HEK293 (cell line): Measurements from ENCODE around the gene UST.

ENCODE experiments used
- CTCF ChIA-PET: fragments of 350-600 bp; formaldehyde crosslinking; extraction: SDS; loops from one replicate; lab custom pipeline; 2021; ENCODE audit warnings: antibody characterized with exemption; lab: Yijun Ruan, JAX
- POLR2A ChIA-PET: fragments of 300-600 bp; formaldehyde crosslinking; extraction: SDS; loops from one replicate; lab custom pipeline; 2020; ENCODE audit warnings: antibody characterized with exemption, inconsistent platforms; lab: Yijun Ruan, JAX
- H3K27ac ChIP-seq: fragments of 200-500 bp; sonication (Bioruptor generic); 2 replicates; pipeline ENCODE4 v1.5.1; 2014; ENCODE audit warnings: low read depth, low read length, control low read depth, inconsistent platforms; ENCODE audit errors: extremely low read depth
- H3K36me3 ChIP-seq, 2 experiments: fragments of 200-500 bp in 1 of 2; sonication (Bioruptor generic) in 1 of 2; 1 replicate in 1 of 2; 2 replicates in 1 of 2; pipeline ENCODE4 v1.5.1; 2014 to 2017; ENCODE audit warnings: inconsistent platforms in 2 of 2, low read length in 2 of 2; ENCODE audit not compliant: control insufficient read depth in 2 of 2, insufficient read depth in 1 of 2
- H3K4me1 ChIP-seq: fragments of 200-500 bp; sonication (Bioruptor generic); 2 replicates; pipeline ENCODE4 v1.5.1; 2014; ENCODE audit warnings: mild to moderate bottlenecking, low read length, inconsistent platforms; ENCODE audit not compliant: control insufficient read depth, insufficient read depth
- H3K4me3 ChIP-seq: 2 replicates; pipeline ENCODE4 v1.5.1; 2011; ENCODE audit warnings: low read depth, mild to moderate bottlenecking, control low read depth, low read length, moderate library complexity
- H3K9me3 ChIP-seq: fragments of 200-500 bp; sonication (Bioruptor generic); 2 replicates; pipeline ENCODE4 v1.5.1; 2014; ENCODE audit warnings: low read depth, low read length, inconsistent platforms; ENCODE audit not compliant: control insufficient read depth, insufficient read depth
- EGR2 ChIP-seq: fragments of 450-650 bp; formaldehyde crosslinking; IDR thresholded peaks from 2 replicates; pipeline ENCODE4 v1.5.1; 2016; ENCODE audit warnings: low read depth, missing biosample characterization, missing genetic modification characterization
- FEZF1 ChIP-seq: fragments of 450-650 bp; formaldehyde crosslinking; IDR thresholded peaks from 2 replicates; pipeline ENCODE4 v1.5.1; 2016; ENCODE audit warnings: missing biosample characterization, missing genetic modification characterization
- GLIS1 ChIP-seq: fragments of 450-650 bp; formaldehyde crosslinking; IDR thresholded peaks from 2 replicates; pipeline ENCODE4 v1.5.1; 2016; ENCODE audit warnings: missing biosample characterization, missing genetic modification characterization
- REPIN1 ChIP-seq: fragments of 450-650 bp; formaldehyde crosslinking; IDR thresholded peaks from 2 replicates; pipeline ENCODE4 v1.5.1; 2017; ENCODE audit warnings: missing biosample characterization, missing genetic modification characterization, low read depth
- ZBTB17 ChIP-seq: fragments of 450-650 bp; formaldehyde crosslinking; IDR thresholded peaks from 2 replicates; pipeline ENCODE4 v1.5.1; 2016; ENCODE audit warnings: missing biosample characterization, missing genetic modification characterization
- ZBTB20 ChIP-seq: fragments of 450-650 bp; formaldehyde crosslinking; IDR thresholded peaks from 2 replicates; pipeline ENCODE4 v1.5.1; 2016; ENCODE audit warnings: missing biosample characterization, missing genetic modification characterization
- ZFHX2 ChIP-seq: fragments of 450-650 bp; formaldehyde crosslinking; conservative IDR thresholded peaks from 2 replicates; pipeline ENCODE4 v1.5.1; 2016; ENCODE audit warnings: missing biosample characterization, missing genetic modification characterization
- ZFP37 ChIP-seq: fragments of 450-650 bp; formaldehyde crosslinking; IDR thresholded peaks from 2 replicates; pipeline ENCODE4 v1.5.1; 2016; ENCODE audit warnings: missing biosample characterization, missing genetic modification characterization
- ZIC2 ChIP-seq: fragments of 450-650 bp; formaldehyde crosslinking; IDR thresholded peaks from 2 replicates; pipeline ENCODE4 v1.5.1; 2016; ENCODE audit warnings: missing biosample characterization, missing genetic modification characterization
- ZNF132 ChIP-seq: fragments of 450-650 bp; formaldehyde crosslinking; IDR thresholded peaks from 2 replicates; pipeline ENCODE4 v1.5.1; 2017; ENCODE audit warnings: missing biosample characterization, missing genetic modification characterization, borderline replicate concordance
- ZNF248 ChIP-seq: fragments of 450-650 bp; formaldehyde crosslinking; IDR thresholded peaks from 2 replicates; pipeline ENCODE4 v1.5.1; 2017; ENCODE audit warnings: missing biosample characterization, missing genetic modification characterization
- ZNF341 ChIP-seq: fragments of 450-650 bp; formaldehyde crosslinking; IDR thresholded peaks from 2 replicates; pipeline ENCODE4; 2016; ENCODE audit warnings: low read depth, missing biosample characterization, missing genetic modification characterization
- ZNF510 ChIP-seq: fragments of 450-650 bp; formaldehyde crosslinking; IDR thresholded peaks from 2 replicates; pipeline ENCODE4 v1.5.1; 2018; ENCODE audit warnings: mild to moderate bottlenecking, missing genetic modification characterization, missing biosample characterization; ENCODE audit not compliant: insufficient replicate concordance
- ZNF560 ChIP-seq: fragments of 450-650 bp; formaldehyde crosslinking; IDR thresholded peaks from 2 replicates; pipeline ENCODE4 v1.5.1; 2017; ENCODE audit warnings: missing biosample characterization, missing genetic modification characterization, borderline replicate concordance
- TF ChIP-seq, protein P1 (sequence below): fragments of 450-650 bp; formaldehyde crosslinking; IDR thresholded peaks from 2 replicates; pipeline ENCODE4 v1.5.1; 2016; ENCODE audit warnings: missing biosample characterization, missing genetic modification characterization
- TF ChIP-seq, protein P2 (sequence below): fragments of 450-650 bp; formaldehyde crosslinking; IDR thresholded peaks from 2 replicates; pipeline ENCODE4 v1.5.1; 2016; ENCODE audit warnings: missing biosample characterization, missing genetic modification characterization
- TF ChIP-seq, protein P3 (sequence below): fragments of 450-650 bp; formaldehyde crosslinking; IDR thresholded peaks from 2 replicates; pipeline ENCODE4 v1.5.1; 2017; ENCODE audit warnings: missing biosample characterization, missing genetic modification characterization
- TF ChIP-seq, protein P4 (sequence below): fragments of 450-650 bp; formaldehyde crosslinking; IDR thresholded peaks from 2 replicates; pipeline ENCODE4 v1.5.1; 2016; ENCODE audit warnings: missing biosample characterization, missing genetic modification characterization, low read depth

Gene UST

DNA sequence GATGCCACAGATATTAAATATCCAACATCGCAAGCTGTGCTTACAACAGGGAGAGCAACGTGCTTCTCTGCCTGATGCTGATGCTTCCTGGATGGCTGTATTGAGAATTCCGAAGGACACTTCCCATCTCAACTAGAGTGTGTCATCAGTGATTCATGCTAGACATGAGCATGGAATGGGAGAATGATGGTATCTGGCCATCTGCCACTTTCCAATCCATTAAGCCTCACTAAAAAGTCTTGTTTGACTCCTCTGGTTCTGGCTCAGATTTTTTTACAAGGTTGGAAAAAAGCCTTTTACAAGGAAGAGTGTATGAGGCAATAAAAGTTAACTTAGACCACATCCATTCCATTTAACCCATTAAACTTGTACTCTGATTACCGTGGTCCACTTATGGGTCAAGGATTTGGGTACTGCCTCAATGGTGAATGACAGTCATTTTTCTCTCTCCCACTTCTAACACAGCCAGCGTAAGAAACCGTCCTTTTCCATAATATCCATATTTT is 265.3 kb downstream of the UST start (continued):
- TF ChIP-seq ZNF248 (tag by site-specific recombination) (no peak), ZFP37 (tag by site-specific recombination) (peak; percentile 68)

DNA sequence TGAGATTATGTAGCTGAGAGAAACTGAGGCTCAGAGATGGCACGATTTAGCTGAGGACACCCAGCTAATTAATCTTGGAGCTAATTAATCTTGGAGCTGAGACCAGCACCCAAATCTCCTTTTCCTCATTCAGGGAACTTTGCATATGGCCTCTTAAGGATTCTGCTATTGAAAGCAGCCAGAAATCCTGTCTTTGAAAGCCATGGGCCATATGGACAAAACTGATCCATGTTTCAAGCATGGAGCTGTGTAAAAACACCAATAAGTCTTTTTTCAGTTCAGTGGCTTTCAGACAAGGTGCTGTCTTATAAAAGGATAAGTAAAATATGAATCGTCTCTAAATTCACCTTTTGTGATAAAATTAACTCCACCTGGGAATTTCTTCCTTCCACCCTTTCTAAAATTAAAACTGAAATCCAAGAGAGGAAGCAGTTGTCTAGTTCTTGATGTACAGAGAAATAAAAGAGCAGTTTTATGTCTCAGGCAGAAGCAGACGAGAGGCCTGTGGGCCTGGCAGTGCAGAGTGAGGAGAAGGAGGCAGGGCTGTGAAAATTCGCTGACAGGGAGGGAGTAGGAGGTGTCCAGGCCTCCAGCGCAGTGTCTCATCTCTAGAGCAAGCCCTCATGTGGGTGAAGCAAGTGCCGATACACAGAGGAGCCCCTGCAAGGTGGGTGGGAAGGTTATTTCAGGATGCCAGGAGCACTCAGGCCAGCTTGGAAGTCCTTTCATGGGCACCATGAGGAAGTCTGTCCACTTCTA is 266.9 kb downstream of the UST start:
- Histone ChIP-seq H3K27ac (no peak overlapping the region), H3K4me3 (no peak overlapping the region), H3K4me1 (no peaks in the 10 kb centered on the region), H3K9me3 (no peaks in the 10 kb centered on the region), H3K36me3 (no peaks in the 10 kb centered on the region)
- POLR2A ChIA-PET, result no interaction called here
- CTCF ChIA-PET, result interaction anchor here (0.7 to 2.0 kb wide), 5 partner anchors 9 to 436 kb away, joined by 3 to 9 read pairs (median 4); no protein-coding TSS in a partner anchor
- TF ChIP-seq EGR2 (tag by site-specific recombination) (peak; percentile 72), FEZF1 (tag by site-specific recombination) (peak; percentile 67), ZFHX2 (tag by site-specific recombination) (peak; percentile 80), ZBTB17 (tag by site-specific recombination) (peak; percentile 50; the same call in 1 of the 2 replicates), REPIN1 (tag by site-specific recombination) (no peak)
- TF ChIP-seq, protein P1, sequence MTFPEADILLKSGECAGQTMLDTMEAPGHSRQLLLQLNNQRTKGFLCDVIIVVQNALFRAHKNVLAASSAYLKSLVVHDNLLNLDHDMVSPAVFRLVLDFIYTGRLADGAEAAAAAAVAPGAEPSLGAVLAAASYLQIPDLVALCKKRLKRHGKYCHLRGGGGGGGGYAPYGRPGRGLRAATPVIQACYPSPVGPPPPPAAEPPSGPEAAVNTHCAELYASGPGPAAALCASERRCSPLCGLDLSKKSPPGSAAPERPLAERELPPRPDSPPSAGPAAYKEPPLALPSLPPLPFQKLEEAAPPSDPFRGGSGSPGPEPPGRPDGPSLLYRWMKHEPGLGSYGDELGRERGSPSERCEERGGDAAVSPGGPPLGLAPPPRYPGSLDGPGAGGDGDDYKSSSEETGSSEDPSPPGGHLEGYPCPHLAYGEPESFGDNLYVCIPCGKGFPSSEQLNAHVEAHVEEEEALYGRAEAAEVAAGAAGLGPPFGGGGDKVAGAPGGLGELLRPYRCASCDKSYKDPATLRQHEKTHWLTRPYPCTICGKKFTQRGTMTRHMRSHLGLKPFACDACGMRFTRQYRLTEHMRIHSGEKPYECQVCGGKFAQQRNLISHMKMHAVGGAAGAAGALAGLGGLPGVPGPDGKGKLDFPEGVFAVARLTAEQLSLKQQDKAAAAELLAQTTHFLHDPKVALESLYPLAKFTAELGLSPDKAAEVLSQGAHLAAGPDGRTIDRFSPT (tag by site-specific recombination), result no peak

DNA sequence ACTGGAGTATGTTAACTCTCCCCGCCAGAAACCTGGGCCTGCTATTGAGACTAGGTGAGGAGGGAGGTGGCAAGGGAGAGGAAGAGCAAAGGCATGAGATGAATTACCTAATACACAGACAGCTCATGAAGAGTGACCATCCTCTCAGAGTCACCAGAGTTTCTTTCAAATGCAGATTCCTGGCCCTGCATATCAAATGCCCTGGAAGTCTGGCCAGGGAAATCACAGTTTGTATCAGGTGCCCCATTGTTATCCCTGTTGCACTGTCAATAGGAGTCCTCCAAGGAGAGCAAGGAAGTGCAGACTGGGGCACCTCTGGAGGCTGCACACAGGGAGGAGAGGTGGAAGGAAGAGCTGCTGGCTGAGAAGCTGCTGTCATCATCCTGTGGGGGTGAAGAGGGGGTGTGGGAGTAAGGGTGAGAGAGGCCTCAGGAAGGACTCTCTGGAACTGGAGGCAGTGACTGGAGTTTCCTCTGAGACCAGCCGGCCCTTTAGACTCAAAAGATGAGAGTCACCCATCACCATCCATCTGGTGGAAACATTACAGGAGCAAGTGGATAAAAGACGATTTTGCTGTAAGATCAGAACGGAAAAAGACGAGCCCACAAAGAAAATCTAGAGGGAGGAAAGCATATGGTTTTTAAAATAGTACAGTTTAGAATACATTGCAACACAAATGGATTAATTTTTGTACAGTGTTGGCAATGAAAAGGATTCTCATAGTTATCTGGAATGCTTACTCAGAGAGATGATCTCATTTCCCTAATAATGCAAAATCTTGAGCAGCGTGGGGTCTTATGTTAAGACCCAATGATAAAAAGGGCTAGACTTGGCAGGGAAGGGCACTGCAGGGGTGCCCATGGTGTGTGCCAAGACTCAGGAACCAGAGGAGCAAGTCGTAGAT is 268.1 kb downstream of the UST start:
- ChIA-PET CTCF (interaction anchor here (0.7 to 1.3 kb wide), 5 partner anchors 10 to 437 kb away, joined by 3 to 5 read pairs (median 3); no protein-coding TSS in a partner anchor), POLR2A (no interaction called here)
- Histone ChIP-seq H3K36me3 (no peaks in the 10 kb centered on the region), H3K4me3 (no peak overlapping the region), H3K4me1 (no peaks in the 10 kb centered on the region), H3K27ac (no peak overlapping the region), H3K9me3 (no peaks in the 10 kb centered on the region)
- TF ChIP-seq ZIC2 (tag by site-specific recombination) (peak; percentile 42), ZNF132 (tag by site-specific recombination) (no peak), ZNF510 (tag by site-specific recombination) (no peak), ZFHX2 (tag by site-specific recombination) (peak; percentile 80), ZNF341 (tag by site-specific recombination) (peak; percentile 80), GLIS1 (tag by site-specific recombination) (0 out of 2 replicates have a peak, but pooled peaks have one; percentile 25), ZBTB20 (tag by site-specific recombination) (peak; percentile 42; the same call in 1 of the 2 replicates), ZNF560 (tag by site-specific recombination) (no peak), EGR2 (tag by site-specific recombination) (peak; percentile 78)
- TF ChIP-seq, protein P2, sequence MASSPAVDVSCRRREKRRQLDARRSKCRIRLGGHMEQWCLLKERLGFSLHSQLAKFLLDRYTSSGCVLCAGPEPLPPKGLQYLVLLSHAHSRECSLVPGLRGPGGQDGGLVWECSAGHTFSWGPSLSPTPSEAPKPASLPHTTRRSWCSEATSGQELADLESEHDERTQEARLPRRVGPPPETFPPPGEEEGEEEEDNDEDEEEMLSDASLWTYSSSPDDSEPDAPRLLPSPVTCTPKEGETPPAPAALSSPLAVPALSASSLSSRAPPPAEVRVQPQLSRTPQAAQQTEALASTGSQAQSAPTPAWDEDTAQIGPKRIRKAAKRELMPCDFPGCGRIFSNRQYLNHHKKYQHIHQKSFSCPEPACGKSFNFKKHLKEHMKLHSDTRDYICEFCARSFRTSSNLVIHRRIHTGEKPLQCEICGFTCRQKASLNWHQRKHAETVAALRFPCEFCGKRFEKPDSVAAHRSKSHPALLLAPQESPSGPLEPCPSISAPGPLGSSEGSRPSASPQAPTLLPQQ (tag by site-specific recombination), result 0 out of 2 replicates have a peak, but pooled peaks have one; percentile 28
- TF ChIP-seq, protein P3, sequence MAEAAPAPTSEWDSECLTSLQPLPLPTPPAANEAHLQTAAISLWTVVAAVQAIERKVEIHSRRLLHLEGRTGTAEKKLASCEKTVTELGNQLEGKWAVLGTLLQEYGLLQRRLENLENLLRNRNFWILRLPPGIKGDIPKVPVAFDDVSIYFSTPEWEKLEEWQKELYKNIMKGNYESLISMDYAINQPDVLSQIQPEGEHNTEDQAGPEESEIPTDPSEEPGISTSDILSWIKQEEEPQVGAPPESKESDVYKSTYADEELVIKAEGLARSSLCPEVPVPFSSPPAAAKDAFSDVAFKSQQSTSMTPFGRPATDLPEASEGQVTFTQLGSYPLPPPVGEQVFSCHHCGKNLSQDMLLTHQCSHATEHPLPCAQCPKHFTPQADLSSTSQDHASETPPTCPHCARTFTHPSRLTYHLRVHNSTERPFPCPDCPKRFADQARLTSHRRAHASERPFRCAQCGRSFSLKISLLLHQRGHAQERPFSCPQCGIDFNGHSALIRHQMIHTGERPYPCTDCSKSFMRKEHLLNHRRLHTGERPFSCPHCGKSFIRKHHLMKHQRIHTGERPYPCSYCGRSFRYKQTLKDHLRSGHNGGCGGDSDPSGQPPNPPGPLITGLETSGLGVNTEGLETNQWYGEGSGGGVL (tag by site-specific recombination), result peak; percentile 82
- TF ChIP-seq, protein P1 (tag by site-specific recombination), result 0 out of 2 replicates have a peak, but pooled peaks have one; percentile 27
- TF ChIP-seq, protein P4, sequence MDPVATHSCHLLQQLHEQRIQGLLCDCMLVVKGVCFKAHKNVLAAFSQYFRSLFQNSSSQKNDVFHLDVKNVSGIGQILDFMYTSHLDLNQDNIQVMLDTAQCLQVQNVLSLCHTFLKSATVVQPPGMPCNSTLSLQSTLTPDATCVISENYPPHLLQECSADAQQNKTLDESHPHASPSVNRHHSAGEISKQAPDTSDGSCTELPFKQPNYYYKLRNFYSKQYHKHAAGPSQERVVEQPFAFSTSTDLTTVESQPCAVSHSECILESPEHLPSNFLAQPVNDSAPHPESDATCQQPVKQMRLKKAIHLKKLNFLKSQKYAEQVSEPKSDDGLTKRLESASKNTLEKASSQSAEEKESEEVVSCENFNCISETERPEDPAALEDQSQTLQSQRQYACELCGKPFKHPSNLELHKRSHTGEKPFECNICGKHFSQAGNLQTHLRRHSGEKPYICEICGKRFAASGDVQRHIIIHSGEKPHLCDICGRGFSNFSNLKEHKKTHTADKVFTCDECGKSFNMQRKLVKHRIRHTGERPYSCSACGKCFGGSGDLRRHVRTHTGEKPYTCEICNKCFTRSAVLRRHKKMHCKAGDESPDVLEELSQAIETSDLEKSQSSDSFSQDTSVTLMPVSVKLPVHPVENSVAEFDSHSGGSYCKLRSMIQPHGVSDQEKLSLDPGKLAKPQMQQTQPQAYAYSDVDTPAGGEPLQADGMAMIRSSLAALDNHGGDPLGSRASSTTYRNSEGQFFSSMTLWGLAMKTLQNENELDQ (tag by site-specific recombination), result no peak
